Mesothelial cell of epicardium (in vitro differentiated cells): ENCODE data around the gene HSPA8. TPM values are rescaled to one million over a fixed set of nuclear protein-coding genes. Genes with fewer than 3 reads are reported as not detected.

Experiments
- DNase-seq, 2 experiments: peaks; one replicate each; pipeline ENCODE4 v3.0.0; 2021; ENCODE audit warnings: low spot score in 2 of 2; ENCODE audit not compliant: unreplicated experiment in 2 of 2
- H3K27ac Mint-ChIP-seq: 2 replicates; pipeline ENCODE4 v1.8.0; 2021; ENCODE audit warnings: mixed read lengths
- H3K27me3 Mint-ChIP-seq: 2 replicates; pipeline ENCODE4 v1.8.0; 2021; ENCODE audit warnings: low read depth, mixed read lengths
- H3K36me3 Mint-ChIP-seq: 2 replicates; pipeline ENCODE4 v1.8.0; 2021; ENCODE audit warnings: mixed read lengths
- H3K4me1 Mint-ChIP-seq: 2 replicates; pipeline ENCODE4 v1.8.0; 2021; ENCODE audit warnings: mixed read lengths
- H3K4me3 Mint-ChIP-seq: 2 replicates; pipeline ENCODE4 v1.8.0; 2021; ENCODE audit warnings: mild to moderate bottlenecking, moderate library complexity, mixed read lengths
- H3K9me3 Mint-ChIP-seq: 2 replicates; pipeline ENCODE4 v1.8.0; 2021; ENCODE audit warnings: mixed read lengths
- total RNA-seq: library from RNA; stranded (reverse); gene quantifications from 3 replicates; pipeline ENCODE4 v1.2.1, GENCODE V29; 2021
- TF ChIP-seq, protein P1 (sequence below): fragments of 200-600 bp; sonication (generic); IDR thresholded peaks from one replicate; pipeline ENCODE4 v1.5.0; 2021; ENCODE audit warnings: antibody characterized with exemption; ENCODE audit not compliant: unreplicated experiment

The HSPA8 gene
- total RNA-seq, 1 donor from 2014 or later, result 714 TPM

DNA sequence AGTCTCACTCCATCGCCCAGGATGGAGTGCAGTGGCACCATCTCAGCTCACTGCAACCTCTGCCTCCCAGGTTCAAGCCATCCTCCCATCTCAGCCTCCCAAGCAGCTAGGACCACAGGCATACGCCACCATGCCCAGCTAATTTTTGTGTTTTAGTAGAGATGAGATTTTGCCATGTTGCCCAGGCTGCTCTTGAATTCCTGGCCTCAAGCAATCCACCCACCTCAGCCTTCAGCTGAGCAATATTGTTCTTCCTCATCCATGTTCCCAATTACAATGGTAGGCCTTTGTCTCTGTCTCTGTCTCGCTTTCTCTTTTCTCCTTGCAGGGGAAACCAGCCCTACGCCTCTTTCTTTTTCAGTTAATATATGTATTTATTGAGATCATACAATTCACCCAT, 10.3 kb downstream of the HSPA8 start:
- peaks cover 3% of the 10 kb centered on the region for H3K4me1 Mint-ChIP-seq
- no peak for DNase-seq
- H3K27me3 Mint-ChIP-seq, result no peaks in the 10 kb centered on the region
- peaks cover 3% of the 10 kb centered on the region for H3K36me3 Mint-ChIP-seq
- no peak overlapping the region for H3K27ac Mint-ChIP-seq
- no peak overlapping the region for H3K4me3 Mint-ChIP-seq
- TF ChIP-seq, protein P1, sequence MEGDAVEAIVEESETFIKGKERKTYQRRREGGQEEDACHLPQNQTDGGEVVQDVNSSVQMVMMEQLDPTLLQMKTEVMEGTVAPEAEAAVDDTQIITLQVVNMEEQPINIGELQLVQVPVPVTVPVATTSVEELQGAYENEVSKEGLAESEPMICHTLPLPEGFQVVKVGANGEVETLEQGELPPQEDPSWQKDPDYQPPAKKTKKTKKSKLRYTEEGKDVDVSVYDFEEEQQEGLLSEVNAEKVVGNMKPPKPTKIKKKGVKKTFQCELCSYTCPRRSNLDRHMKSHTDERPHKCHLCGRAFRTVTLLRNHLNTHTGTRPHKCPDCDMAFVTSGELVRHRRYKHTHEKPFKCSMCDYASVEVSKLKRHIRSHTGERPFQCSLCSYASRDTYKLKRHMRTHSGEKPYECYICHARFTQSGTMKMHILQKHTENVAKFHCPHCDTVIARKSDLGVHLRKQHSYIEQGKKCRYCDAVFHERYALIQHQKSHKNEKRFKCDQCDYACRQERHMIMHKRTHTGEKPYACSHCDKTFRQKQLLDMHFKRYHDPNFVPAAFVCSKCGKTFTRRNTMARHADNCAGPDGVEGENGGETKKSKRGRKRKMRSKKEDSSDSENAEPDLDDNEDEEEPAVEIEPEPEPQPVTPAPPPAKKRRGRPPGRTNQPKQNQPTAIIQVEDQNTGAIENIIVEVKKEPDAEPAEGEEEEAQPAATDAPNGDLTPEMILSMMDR, result no peak
- H3K9me3 Mint-ChIP-seq, result no peaks in the 10 kb centered on the region

DNA sequence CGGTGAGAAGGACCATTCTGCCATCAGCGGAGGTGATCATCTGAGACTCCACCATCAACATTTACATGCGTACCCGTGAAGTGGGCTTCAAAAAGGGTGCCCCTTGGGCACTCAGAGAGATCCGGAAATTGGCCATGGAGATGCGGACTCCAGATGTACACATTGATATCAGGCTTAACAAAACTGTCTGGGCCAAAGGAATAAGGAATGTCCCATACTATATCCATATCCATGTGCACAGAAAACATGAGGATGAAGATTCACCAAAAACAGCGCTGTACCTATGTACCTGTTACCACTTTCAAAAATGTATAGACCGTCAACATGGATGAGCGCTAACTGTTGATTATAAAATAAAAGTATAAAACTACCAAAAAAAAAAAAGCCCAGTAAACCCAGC, 10.8 kb downstream of the HSPA8 start:
- TF ChIP-seq, protein P1, result no peak
- Mint-ChIP-seq H3K27me3 (no peaks in the 10 kb centered on the region), H3K27ac (no peak overlapping the region), H3K4me1 (peaks cover 3% of the 10 kb centered on the region), H3K36me3 (peaks cover 1% of the 10 kb centered on the region), H3K4me3 (no peak overlapping the region), H3K9me3 (no peaks in the 10 kb centered on the region)
- no peak for DNase-seq

DNA sequence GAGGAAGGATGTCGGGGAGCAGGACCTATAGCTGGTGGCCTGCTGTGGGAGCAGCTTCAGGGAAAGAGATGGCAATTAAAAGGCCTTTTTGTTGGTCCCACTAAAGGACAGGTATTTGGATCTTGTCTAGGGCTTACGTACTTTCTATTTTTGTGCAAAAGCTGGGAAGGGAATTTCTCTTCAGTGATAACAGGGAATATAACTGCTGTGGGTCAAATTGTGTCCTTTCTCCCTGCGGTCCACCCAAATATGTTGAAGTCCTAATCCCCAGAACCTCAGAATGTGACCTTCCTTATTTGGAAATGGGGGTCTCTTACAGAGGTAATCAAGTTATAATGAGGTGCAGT, 14.0 kb downstream of the HSPA8 start:
- Mint-ChIP-seq H3K4me1 (no peaks in the 10 kb centered on the region), H3K4me3 (no peak overlapping the region), H3K36me3 (no peaks in the 10 kb centered on the region), H3K27me3 (no peaks in the 10 kb centered on the region), H3K27ac (no peak overlapping the region), H3K9me3 (no peaks in the 10 kb centered on the region)
- DNase-seq, result no peak
- TF ChIP-seq, protein P1, result no peak

DNA sequence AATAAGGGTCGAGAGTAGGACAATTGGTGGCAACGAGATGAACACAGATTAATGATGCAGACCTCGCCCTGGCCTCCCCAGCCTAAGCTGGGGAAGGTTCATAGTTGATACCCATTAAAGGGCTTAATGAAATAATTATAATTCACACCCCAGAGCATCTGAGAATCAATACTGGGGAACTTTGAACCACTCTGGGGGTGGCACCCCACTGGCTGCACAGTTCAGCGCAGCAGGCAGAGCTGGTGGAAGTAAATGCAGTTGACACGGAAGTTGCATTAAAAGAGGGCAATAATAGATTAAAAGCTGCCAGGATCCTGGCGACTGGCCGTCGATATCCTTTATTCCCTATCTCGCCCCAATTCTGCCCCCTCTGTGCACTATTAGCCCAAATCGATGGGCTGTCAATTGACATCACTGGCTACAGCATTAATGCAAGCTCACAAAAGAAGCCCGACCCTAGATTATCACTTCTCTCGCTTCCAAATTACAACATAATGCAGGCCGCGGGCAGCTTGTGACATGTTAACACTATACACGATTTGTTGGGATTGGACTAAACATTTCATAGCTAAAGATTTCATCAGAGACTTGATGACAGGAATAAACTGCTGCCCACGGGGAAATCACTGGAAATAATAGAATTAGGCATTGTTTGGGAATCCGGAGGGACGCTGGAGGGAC, 14.5 kb downstream of the HSPA8 start:
- H3K27me3 Mint-ChIP-seq, result no peaks in the 10 kb centered on the region
- no peak for DNase-seq
- H3K9me3 Mint-ChIP-seq, result no peaks in the 10 kb centered on the region
- TF ChIP-seq, protein P1, result no peak
- no peak overlapping the region for H3K4me3 Mint-ChIP-seq
- no peaks in the 10 kb centered on the region for H3K4me1 Mint-ChIP-seq
- no peaks in the 10 kb centered on the region for H3K36me3 Mint-ChIP-seq
- H3K27ac Mint-ChIP-seq, result no peak overlapping the region

DNA sequence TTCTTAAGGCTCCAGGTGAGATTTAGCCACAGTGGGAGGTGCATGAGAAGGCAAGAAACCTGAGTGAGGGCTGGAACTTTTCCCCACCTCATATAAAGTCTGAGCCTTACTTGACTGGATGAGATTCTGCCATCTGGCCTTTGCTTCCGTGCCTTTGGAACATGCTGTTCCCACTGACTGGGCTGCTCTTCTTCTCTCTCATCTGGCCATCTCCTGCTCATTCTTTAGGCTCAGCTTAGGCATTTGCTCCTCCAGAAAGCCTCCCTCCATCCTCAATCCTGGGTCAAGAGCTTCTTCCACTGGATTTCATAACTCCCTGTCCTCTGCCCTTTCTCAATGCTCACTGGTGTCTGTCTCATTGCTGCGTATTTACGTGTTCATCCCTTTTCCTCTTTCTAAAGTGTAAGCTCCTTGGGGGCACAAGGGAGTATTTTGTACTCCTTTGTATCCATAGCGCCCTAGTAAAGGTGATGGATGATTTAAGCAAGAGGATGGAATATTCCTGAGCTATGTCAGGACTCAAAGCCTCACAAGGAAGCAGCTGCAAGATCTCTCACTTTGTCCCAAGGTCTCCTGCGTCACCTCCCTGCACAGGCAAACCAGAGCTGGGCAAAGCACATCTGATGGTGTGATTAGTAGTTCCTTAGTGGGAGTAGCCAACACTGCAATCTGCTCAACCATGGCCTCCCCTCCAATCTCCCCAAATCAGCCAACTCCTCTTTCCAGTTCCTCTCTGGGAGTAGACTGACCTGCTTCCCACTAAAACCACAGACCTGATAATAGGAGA, 15.3 kb downstream of the HSPA8 start:
- Mint-ChIP-seq H3K4me3 (no peak overlapping the region), H3K27me3 (no peaks in the 10 kb centered on the region), H3K36me3 (no peaks in the 10 kb centered on the region), H3K27ac (no peak overlapping the region), H3K9me3 (no peaks in the 10 kb centered on the region), H3K4me1 (no peaks in the 10 kb centered on the region)
- TF ChIP-seq, protein P1, result no peak
- DNase-seq, result no peak
